ENCODE measurements around the gene POLR2B.

- TF ChIP-seq CTCF (IDR thresholded peaks at IDR 0.05; ENCODE audit: poor library complexity) (no peak), EZH2 (IDR thresholded peaks at IDR 0.05; ENCODE audit: borderline replicate concordance) (no peak)
These were observed 5.4 kb upstream of the POLR2B start for GRCh38 chr4:56973336-56973735.
